Left lobe of liver (tissue), 2 donors: Measurements from ENCODE around the gene CHD9NB. TPM values are rescaled to one million over a fixed set of nuclear protein-coding genes. Genes with fewer than 3 reads are reported as not detected.
"Not testable (repeated sequence)": the region's sequence is repeated elsewhere in the genome, so short reads cannot be mapped to it uniquely, and the experiment has no call there.

Experiments used
- ATAC-seq: fragments of 200-7000 bp; cut with Tn5 transposase; one replicate; pipeline ENCODE4 v1.9.1; 2020; ENCODE audit warnings: mild to moderate bottlenecking, moderate library complexity
- DNase-seq: peaks from one replicate; pipeline ENCODE4 v3.0.0-alpha.2; 2020; ENCODE audit warnings: low spot score
- total RNA-seq: library from RNA; stranded (reverse); gene quantifications from one replicate; pipeline ENCODE4 v1.2.1, GENCODE V29; 2021
- donor health status: DM: no; HTN: no; CAD: no; lungs with moderate emphysema.
- donor health status: DM: no; HTN: yes; CAD: no.

CHD9NB gene
- total RNA-seq, 1 donor from 2014 or later, result 1.1 TPM

DNA sequence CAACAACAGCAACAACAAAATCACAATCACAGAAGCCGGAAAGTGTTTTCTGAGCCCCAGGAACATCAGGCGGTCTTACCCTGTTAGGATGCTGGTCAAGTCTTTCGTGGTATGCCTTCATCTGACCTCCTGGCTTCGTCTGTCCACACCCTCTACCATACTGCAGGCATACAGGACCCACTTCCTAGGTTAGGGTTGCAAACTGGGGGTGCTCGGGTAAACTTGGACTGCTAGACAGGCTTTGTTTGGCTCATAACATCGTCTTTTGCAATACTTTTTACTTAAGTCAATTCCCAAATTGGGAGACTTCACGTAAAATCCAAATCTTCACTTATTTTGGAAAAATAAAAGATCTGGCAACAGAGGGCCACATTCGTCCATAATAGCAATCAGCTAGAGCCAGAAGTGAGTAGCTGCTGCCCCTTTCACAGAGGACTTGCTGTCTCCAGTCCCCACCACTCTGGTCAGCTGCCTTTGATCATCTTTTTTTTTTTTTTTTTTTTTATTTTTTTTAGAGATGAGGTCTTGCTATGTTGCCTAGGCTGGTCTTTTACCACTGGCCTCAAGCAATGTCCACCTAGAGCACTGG, 32.1 kb upstream of the CHD9NB start:
- DNase-seq (no peak), ATAC-seq (no peak)

- ATAC-seq, result no peak
These were observed 31.4 kb upstream of the CHD9NB start for GRCh38 chr16:53084141-53084541.

DNA sequence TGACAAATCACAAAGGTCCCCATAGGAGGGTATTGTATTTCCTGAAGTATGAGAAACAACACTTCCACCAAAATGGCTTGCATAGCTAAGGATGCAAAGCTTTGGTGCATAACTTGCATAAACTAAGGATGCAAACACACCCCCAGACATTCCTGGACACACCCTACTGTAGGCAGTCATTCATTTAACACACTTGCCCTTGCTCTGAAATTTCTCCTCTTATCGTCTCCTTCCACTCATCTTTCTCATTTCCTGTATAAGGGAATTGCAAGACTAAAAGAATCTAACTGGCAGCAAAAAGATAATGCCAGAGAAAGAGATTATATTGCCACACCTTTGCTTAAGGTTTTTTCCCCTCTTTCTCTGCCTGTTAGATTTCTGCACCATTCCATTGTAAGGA, 30.4 kb upstream of the CHD9NB start:
- ATAC-seq (no peak), DNase-seq (no peak)

More at GRCh38 chr16:53084141-53084541, 31.4 kb upstream of the CHD9NB start:
- no peak for DNase-seq

GRCh38 chr16:53082509-53082908, 29.8 kb upstream of the CHD9NB start:
- ATAC-seq, result peak; percentile 77

GRCh38 chr16:53081686-53082407, 29.1 kb upstream of the CHD9NB start:
- no peak for ATAC-seq
- DNase-seq, result no peak

More at GRCh38 chr16:53082509-53082908, 29.8 kb upstream of the CHD9NB start:
- DNase-seq, result peak; percentile 78

GRCh38 chr16:53081032-53081424, 28.3 kb upstream of the CHD9NB start:
- ATAC-seq (no peak), DNase-seq (no peak)

GRCh38 chr16:53080345-53081031, 27.8 kb upstream of the CHD9NB start:
- DNase-seq, result no peak
- ATAC-seq, result peak; percentile 21

- ATAC-seq (no peak), DNase-seq (no peak)
These were observed 26.2 kb upstream of the CHD9NB start for GRCh38 chr16:53078765-53079485.

DNA sequence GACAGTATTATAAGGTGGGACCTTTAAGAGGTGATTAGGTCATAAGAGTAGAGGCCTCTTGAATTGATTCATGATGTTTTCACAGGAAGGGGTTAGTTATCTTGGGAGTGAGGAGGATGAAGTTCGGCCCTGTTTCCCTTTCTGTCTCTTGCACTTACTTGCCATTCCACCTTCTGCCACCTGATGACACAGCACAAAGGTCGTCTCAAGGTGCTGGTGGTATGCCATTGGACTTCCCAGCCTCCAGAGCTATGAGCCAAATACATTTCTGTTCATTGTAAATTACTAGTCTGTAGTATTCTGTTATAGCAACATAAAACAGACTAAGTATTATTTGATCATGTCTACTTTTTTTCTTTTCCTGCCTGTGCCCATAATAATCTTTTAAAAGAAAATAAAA, 25.6 kb upstream of the CHD9NB start:
- DNase-seq, result no peak
- no peak for ATAC-seq

DNA sequence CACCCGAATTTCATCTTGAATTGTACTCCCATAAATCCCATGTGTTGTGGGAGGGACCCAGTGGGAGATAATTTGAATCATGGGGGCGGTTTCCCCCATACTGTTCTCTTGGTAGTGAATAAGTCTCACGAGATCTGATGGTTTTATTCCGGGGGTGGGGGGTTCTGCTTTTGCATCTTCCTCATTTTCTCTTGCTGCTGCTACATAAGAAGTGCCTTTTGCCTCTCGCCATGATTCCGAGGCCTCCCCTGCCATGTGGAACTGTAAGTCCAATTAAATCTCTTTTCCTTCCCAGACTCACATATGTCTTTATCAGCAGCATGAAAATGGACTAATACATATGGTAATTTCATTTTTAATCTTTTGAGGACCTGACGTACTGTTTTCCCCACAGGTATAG, 22.8 kb upstream of the CHD9NB start:
- not testable (repeated sequence) for DNase-seq, ATAC-seq

- not testable (repeated sequence) for DNase-seq, ATAC-seq
These were observed 21.6 kb upstream of the CHD9NB start for GRCh38 chr16:53074296-53074695.

- ATAC-seq, result no peak
- no peak for DNase-seq
These were observed 20.3 kb upstream of the CHD9NB start for GRCh38 chr16:53073022-53073421.

DNA sequence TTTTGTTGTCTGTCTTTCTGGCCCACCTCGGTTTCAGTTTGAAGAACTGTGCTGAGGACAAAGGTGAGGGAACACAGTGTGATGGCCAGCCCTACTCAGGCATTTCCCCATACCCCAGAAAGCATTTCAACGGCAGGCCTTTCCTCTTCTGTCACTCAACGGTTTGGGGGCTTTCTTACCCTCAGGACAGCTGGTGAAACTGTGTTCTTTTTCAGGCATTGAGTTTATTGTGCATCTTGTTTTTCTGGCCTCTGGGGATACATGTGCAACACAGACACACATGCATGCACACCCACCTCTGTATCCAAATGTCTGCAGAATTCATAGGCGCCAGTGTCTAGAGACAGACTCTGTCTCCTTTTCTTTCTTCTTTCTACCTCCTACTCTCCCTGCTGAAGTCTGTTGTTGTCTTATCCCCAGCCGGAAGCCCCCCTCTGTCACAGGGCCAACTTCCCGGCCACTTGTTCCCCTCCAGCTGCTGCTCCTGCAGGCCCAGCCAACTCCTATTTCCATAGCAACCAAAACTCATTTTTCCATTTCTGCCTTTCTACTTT, 19.1 kb upstream of the CHD9NB start:
- DNase-seq (peak; percentile 64), ATAC-seq (peak; percentile 93)

- ATAC-seq (no peak), DNase-seq (no peak)
These were observed 17.1 kb upstream of the CHD9NB start for GRCh38 chr16:53069772-53070171.

DNA sequence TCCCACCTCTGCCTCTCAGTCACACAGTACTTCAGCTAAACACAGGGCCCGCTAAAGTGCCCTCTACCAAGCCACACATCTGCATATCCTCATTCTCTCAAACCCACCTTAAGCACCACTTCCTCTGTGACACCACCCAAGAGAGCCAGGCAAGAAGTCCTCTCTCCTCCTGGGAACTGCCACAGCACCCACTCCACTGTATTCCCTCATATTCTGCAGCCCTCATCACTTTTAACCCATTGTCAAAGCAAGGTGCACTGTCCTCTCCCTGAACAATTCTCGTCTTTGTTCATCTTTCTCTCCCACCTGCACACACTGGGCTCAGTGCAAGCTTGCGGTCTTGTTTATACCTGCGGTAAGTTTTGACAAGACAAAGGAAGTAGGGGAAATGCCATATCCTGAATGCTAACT, 15.7 kb upstream of the CHD9NB start:
- no peak for ATAC-seq
- DNase-seq, result no peak

DNA sequence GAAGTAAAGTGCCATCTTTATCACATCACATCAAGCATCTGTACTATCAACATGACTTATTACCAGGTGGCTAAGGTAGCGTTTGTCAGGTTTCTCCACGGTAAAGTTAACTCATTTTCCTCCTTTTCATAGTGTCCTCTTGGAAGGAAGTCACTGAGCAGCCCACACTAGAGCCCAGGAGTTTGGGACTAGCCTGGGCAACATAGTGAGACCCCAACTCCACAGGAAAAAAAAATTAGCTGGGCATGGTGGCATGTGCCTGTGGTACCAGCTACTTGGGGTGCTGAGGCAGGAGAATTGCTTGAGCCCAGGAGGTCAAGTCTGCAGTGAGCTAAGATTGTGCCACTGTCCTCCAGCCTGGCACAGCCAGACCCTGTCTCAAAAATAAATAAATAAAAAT, 15.0 kb upstream of the CHD9NB start:
- no peak for ATAC-seq
- no peak for DNase-seq

DNA sequence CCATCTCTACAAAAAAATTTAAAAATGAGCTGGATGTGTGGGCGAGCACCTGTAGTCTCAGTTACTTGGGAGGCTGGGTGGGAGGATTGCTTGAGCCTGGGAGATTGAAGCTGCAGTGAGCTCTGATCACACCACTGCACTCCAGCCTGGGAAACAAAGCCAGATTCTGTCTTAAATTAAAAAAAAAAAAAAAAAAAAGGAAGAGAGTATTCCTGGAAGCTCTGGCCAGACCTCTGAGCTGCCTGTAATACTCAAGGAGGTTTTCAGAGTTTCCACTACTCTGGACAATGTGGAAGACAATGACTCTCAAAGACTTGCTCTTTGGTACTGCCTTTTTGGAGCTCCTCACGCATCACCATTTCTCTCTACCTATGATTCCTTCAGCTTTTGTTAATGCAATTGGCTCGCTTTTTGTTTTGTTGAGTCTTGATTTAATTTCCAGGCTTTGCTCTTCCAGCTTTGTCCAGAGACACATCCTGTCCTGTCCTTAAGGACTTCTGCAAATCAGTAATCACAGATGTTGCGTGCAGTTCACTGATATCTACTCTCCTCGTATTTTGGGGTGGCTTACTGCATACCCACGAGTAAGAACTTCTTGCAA, 12.9 kb upstream of the CHD9NB start:
- no peak for ATAC-seq
- no peak for DNase-seq

GRCh38 chr16:53064081-53064578, 11.4 kb upstream of the CHD9NB start:
- ATAC-seq (no peak), DNase-seq (no peak)

- DNase-seq (peak; percentile 80), ATAC-seq (peak; percentile 94)
These were observed 9.0 kb upstream of the CHD9NB start for GRCh38 chr16:53061701-53062159.

- DNase-seq (no peak), ATAC-seq (no peak)
These were observed 8.6 kb upstream of the CHD9NB start for GRCh38 chr16:53061256-53061655.
